GM18499 (cell line): ENCODE data around the gene ST8SIA6.
A peak's percentile ranks its signal among the peaks of the same experiment; 100 is the strongest.
"Not testable (repeated sequence)": the region's sequence is repeated elsewhere in the genome, so short reads cannot be mapped to it uniquely, and the experiment has no call there.

Source experiments
- ATAC-seq: cut with Tn5 transposase; IDR thresholded peaks from one replicate; pipeline ENCODE4 v1.9.1; 2021; ENCODE audit warnings: moderate number of reproducible peaks; ENCODE audit not compliant: insufficient read depth, unreplicated experiment

Gene ST8SIA6

DNA sequence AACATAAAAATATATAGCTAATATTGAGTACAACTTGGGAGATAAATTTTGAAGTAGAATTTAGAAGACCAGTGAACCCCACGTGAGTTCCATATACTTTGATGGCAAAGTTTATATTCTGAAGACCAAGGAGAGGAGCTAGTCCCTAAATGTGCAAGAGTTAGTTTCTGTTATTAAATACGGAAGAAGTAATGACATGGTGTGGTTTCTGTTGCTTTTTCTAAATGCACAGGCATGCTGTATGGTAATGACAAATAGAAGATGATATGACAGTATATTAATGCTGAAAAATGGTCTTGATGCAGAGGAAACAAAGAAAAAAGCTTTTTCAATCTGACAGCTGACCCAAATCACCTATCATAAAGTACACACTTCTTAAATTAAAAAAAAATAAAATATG, 101.8 kb downstream of the ST8SIA6 start:
- no peak for ATAC-seq

DNA sequence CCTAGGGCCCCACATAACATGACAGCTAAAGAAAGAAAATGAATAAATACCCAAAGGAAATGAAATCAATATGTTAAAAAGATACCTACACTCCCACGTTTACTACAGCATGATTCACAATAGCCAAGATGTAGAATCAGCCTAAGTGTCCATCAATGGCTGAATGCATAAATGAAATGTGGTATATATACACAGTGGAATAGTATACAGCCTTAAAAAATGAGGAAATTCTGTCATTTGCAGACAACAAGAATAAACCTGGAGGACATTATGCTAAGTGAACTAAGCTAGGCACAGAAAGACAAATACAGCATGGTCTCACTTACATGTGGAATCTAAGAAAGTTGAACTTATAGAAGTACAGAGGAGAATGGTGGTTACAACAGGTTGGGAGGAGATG, 102.9 kb downstream of the ST8SIA6 start:
- no peak for ATAC-seq

DNA sequence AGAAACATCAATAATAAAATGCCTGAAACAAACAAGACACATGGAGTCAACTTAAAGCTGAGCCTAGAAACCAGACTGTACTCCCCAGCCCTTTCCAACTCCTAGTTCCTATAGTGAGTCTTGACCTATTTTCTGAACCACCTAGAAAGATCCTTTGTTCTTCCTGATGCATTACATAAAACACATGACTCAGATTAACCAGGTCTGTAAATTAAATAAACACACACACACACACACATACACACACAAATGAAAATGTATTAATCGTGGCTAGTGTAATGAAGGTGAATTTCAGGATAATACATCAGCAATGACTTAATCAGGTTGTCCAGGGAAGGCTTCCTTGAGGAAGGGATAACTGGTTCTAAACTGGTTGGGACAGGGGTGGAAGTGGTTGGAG, 104.7 kb downstream of the ST8SIA6 start:
- no peak for ATAC-seq

DNA sequence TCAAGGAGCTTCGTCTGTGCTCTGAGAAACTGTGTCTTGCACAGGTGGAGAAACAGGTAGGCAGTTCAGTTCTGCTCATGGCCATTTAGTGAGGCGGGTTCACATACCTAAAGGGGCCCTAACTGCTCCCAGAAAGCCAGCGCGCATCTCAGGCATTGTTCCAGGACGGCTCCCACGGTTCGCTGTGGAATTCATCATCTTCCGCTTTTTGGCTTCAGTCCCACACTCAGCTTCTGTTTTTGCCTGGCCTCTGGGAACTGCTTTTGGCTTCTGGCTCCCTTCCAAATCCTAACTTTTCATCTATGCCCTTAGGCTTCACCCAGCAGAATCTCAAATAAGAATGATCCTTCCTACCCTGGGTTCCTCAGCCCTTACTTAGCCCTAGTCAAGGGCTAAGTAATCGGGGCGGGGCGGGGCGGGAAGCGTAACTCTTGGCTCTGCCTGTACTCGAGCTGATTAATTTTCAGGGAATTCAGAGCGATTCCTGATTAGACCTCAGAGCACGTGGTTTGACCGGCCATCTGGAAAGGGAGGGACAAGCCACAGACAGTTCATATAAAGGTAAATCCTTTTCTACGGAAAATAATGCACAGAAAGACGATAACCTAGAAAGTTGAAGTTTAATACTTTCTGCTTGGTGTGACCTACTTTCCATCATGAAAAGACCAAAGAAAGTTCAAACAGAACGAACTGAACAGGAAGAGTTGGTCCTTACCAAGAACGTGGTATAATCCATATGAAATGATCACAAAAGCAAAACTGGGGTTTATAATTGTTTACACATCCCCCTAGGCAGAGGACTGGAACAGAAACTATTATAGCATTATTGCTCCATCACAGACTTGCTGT, 105.7 kb downstream of the ST8SIA6 start:
- ATAC-seq = no peak

DNA sequence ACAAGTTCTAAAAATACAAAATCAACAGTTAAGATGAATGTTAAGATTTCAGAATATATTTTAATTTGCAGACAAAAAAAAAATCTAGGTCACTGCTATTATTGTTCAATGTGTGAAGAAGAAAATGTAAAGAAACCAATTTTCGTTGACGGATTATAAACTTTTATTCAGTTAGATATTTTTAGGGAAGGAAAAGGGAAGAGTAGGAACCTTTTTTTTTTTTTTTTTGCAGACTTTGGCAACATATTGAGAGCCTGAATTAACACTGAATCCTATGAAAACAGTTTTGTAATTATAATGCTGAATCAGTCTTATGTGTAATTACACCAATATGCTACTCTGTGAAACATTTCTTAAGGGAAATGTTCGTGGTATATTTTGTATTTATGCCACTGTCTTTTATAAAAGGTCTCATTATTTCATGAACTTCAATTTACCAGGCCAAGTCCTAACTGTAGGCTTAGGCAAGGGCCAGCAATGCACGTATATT, 106.3 kb downstream of the ST8SIA6 start:
- no peak for ATAC-seq

DNA sequence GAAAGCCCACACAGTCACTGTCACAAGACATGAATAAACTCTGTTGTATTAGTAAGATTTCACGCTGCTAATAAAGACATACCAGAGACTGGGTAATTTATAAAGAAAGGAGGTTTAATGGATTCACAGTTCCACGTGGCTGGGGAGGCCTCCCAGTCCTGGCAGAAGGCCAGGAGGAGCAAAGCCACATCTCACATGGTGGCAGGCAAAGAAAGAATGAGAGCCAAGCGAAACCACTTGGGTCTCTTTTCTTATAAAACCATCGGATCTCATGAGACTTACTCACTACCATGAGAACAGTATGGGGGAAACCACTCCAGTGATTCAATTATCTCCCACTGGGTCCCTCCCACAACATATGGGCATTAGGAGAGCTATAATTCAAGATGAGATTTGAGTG, 110.2 kb downstream of the ST8SIA6 start:
- ATAC-seq = no peak

DNA sequence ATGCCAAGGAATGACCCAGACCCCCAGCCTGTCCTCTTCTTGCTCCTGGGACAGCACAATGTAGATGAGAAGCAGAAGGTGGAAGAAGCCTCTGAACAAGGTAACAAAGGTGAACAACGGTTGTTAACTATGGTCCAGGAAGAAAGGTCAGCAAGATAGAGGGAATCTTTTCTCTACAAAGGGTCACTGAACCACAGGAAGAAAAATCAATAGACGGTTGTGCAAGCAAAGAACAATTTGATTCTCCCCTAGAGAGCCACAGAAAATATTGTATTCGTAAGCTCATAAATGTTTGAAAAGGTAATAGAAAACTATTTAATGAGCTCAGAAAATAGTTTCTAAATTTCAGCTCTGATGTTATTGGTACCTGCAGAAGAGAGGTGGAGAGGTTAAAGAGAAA, 111.3 kb downstream of the ST8SIA6 start:
- no peak for ATAC-seq

DNA sequence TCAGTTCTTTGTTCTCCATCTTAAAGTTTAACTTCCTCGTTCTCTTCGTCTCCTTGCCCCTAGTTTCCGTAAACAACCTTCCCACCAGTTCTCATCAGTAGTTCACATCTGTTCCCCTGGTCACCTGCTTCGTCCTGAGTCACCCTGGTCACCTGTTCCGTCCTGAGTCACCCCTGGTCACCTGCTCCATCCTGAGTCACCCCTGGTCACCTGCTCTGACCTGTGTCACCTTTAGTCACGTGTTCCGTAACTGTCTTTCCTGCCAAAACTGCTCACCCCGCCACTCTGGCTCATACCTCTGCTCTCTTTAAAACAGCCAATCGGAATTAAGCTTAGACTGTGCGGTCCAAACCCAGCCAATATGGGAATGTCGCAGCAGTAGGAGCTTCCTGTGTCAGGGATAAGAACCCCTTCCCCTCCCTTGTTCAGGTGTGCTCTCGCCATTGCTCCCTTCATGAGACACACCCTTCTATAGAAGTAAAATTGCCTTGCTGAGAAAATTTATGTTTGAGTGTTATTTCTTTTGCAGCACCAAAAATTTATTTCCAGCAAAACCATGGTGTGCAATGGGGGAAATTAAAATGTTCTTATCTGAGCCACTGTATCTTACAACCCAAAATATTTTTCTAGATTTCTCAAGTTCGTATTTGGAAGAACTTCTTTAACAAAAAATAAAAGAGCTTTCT, 114.1 kb downstream of the ST8SIA6 start:
- ATAC-seq = no peak

DNA sequence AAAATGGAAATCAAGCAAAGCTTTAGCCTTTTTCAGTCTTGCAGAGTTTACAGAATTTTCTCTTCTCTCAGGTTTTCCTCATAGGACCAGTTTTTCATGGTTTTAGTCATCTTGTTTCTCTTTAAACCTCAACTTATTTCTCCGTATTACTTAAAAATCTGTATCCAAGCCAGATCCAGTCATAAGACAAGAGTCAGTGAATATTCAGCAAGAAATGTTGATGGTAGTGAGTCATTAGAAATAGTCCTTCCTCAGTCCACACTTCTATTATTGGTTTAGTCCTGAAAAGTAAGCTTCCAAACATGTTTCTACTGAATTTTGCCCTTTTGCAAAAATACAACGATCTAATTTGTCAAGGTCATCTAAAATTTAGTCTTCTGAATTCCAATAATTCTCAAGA, 119.3 kb downstream of the ST8SIA6 start:
- no peak for ATAC-seq

DNA sequence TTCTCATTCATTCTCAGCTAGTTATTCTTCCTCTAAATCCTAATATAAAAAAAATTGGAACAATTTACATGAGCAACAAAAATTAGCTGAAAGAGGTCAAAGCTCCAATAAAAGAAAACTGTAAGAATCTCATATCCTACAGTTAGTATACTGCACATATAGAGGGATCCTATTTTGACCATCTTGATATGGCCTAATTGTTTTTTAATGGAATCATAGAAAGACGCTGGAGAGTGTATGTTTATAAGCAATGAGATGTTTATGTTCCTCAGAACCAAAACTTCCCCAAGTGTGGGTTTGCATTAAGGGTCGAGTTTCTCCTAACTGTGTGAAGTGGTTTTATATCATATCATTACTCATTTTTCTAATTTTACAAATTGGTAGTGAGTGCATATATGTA, 123.9 kb downstream of the ST8SIA6 start:
- no peak for ATAC-seq

DNA sequence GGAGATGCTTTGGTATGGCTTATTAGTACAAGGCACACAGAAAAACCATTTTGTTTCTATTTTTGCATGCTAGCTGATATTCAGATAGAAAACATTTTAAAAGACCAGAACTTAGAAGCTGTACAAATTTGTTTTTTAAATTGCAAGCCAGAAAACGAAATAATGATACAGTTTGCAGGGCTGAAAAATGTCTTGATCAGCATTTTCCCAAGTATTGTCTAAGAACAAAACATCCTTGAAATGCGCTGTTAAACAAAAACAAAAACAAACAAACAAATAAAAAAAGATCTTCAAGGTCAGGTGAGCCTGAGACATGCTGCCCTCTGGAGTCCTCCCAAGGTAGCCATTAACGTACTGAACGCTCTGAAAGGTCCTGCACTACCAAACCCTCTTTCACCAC, 128.0 kb downstream of the ST8SIA6 start:
- no peak for ATAC-seq

DNA sequence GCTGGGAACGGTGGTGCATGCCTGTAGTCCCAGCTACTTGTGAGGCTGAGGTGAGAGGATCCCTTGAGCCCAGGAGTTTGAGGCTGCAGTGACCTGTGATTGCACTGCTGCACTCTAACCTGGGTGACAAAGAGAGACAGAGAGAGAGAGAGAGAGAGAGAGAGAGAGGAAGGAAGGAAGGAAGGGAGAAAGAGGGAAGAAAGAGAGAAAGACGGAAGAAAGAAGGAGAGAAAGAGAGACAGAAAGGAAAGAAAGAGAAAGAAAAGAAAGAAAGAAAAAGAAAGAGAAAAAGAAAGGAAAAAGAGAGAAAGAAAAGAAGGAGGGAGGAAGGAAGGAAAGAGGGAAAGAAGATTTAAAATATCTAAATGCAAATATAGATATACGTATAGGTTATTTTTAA, 132.4 kb downstream of the ST8SIA6 start:
- not testable (repeated sequence) for ATAC-seq

DNA sequence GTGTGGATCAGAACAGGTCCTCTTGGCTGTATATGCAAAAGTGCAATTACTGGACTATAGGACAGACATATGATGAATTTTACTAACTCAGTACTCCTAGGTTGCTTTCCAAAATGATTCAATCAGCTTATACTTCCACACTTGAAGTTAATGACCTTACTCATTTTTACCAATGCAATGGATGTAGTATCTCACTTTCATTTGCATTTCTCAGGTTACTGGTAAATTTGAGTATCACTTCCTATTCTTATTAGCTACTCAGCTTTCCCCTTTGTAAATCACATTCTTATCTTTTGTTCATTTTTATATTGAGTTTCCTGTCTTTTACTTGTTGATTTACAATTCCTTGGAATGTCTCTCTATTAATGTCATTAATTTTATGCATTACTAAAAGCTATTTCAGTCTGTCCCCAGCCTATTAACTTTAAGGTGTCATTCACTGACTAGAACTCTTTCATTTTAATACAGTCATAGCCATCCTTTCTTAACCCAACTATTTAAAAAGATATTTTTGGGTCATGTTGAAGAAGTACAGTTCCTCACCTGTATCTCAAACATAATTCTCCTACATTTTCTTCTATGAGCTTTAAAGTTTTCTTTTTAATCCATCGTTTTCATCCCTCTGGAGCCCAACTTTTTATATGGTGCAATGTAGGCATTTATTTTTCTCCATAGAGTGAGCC, 137.8 kb downstream of the ST8SIA6 start:
- peak; percentile 92 for ATAC-seq

DNA sequence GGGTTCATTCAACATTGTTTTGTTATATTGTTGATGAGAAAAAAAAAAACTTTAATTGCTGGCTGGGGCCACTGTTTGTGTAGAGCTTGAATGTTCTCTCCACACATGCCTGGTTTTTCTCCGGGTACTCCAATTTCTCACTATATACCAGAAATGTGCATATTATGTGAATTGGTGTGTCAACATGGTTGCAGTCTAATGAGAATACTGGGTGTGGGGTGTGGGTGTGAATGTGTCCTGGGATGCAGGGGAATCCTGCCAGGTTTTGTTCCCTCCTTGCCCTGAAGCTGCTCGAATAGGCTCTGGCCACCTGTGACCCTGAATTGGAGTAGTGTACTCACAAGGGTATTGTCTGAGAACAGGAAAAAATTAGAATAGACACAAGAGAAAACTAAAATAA, 145.0 kb downstream of the ST8SIA6 start:
- no peak for ATAC-seq

DNA sequence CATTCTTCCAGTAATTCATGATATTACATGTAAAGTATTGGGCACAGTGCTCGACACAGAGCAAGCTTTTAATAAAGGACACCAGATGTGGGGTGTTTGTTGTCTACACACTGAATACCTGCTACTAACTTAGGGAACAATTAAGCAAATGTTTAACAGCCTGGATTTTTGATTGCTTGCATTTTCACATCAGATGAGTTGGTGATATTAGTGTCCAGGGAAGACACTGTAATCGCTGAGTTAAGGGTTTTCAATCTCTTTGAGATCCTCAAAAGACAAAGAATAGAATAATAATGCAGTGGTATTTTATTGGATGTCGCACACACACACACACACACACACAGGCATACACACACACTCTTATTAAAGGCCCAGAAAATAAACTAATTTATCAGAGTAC, 147.3 kb downstream of the ST8SIA6 start:
- no peak for ATAC-seq

DNA sequence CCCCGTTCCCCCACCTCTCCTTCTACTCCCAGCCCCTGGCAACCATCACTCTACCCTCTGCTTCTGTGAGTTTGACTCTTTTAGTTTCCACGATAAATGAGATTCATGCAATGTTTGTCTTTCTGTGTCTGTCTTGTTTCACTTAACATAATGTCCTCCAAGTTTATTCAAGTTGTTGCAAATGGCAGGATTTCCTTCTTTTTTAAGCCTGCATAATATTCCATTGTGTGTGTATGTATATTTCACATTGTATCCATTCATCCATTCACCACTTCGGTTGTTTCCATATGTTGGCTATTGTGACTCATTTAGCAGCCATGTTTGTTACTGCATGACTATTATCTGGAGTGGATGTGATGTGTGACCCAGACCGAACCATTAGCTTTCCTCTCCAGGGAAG, 162.0 kb downstream of the ST8SIA6 start:
- no peak for ATAC-seq

DNA sequence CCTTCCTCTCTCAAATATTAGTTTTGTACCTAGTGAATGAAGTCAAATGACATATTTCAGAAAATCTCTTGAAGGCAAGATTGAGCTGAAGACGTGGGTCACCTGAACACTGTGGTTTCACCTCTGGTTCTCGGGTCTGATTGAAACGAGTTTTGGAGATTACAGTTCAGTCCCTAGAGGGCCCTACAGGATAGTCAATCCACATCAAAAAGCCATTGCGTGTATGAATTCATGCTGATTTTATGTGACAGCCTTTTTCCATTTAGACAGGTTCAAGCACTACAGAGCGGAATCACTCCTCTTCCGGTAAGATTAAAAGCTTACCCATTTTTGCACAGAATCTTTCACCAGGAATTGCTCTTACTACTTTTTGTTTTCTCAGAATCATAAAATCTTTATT, 164.2 kb downstream of the ST8SIA6 start:
- no peak for ATAC-seq

DNA sequence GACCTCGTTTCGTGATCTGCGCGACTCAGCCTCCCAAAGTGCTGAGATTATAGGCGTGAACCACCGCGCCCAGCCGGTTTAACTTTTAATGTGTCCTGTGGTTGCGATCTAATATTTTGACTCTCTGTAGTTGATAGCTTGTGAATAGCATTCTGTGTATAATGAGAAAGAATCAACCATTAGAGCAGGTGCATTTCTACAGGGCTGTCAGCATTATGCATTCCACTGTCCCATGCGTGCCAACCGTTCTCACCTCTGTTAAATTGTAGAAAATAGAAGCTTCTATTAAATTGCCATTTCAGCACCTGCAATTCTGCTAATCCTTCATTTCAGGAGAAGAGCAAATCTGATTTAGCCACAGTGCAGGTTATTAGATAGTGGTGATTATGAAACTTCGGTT, 164.6 kb downstream of the ST8SIA6 start:
- ATAC-seq = no peak

DNA sequence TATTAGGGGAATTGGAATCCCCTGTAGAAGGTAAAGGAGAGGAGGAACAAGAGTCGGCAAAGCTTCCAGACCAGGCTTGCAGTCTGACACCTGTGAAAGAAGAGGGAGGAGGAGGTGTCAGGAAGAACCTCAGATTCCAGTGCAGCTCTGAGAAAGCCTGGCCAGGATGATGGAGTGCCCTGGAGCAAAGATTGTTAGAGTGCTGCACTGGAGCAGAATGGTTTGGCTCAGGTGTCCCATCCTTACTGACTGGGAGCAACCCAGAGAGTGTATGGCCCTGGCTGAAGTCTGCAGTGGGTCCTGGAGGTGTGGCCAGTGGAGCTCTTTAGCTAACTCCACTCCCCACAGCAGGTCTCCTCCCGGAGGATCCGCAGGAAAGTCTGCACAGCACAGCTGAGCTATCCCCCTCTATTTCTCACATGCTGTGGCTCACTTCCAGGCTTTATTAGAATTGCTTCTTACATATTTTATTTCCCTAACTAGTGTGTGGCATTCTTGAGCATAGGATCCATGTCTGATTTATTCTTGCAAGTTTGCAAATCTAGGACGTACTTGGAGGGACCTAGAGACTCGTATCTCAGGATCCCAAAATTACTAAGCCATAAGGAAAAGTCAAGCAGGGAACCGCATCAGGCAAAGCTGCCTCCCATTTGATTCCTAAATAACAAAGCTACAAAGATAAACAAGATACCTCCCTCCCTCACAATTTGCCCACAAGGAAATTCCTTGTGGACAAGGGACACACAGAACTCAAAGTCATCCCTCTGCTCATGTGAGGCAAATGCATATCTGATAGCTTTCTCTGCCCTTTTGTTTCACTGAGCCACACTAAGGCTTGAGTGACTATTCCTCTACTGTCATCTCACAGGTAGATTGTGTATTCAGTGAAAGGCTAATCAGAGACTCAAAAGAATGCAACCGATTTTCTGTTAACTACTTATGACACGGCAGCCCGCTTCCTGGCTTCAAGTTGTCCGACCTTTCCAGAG, 167.5 kb downstream of the ST8SIA6 start:
- no peak for ATAC-seq

DNA sequence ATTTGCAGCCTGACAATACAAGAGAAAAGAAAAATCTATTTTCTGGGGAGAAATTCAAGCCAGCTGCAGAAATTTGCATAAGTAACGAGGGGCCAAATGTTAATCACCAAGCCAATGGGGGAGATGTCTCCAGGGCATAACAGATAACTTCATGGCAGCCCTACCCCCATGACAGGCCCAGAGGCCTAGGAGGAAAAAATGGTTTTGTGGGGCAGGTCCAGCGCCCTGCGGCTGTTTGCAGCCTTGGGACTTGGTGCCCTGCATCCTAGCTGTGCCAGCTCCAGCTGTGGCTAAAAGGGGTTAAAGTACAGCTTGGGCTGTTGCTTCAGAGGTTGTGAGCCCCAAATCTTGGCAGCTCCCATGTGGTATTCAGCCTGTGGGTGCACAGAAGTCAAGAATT, 172.1 kb downstream of the ST8SIA6 start:
- ATAC-seq = no peak
